K562 (cell line): Measurements from ENCODE around the gene KDM2B. TPM values are rescaled to one million over a fixed set of nuclear protein-coding genes. Genes with fewer than 3 reads are reported as not detected.

Source experiments
- HCFC1 ChIP-seq: IDR thresholded peaks from 2 replicates; pipeline ENCODE4 v1.6.1; 2012; ENCODE audit warnings: low read depth, low read length, improper control_type of control experiment
- ZNF384 ChIP-seq: IDR thresholded peaks from 2 replicates; pipeline ENCODE4 v1.6.1; 2012; ENCODE audit warnings: low read depth, low read length, improper control_type of control experiment
- polyA plus RNA-seq, 8 experiments: library from polyadenylated mRNA; depleted of rRNA in 4 of 8; stranded (reverse) in 5 of 8; unstranded in 3 of 8; fragments of >200 nt; fragmentation: Nextera tagmentation in 2 of 8; fragmentation: Illumina TruSeq in 1 of 8; extraction: Ambion mirVana in 2 of 8; extraction: Trizol in 1 of 8; gene quantifications; 2 replicates each; pipeline versions ENCODE4 v1.2.1 to v1.2.3, GENCODE V29; 2011 to 2014; ENCODE audit warnings: inconsistent platforms in 1 of 8, missing spikeins in 1 of 8
- total RNA-seq, 7 experiments: library from RNA; depleted of rRNA in 6 of 7; stranded (reverse); fragments of >200 nt in 6 of 7; fragmentation: Illumina TruSeq in 2 of 7; extraction: Trizol in 2 of 7; gene quantifications; 2 replicates each; pipeline versions ENCODE4 v1.2.1 to v1.2.3, GENCODE V29; 2011 to 2021; ENCODE audit warnings: low replicate concordance in 1 of 7
- TF ChIP-seq, protein P1 (sequence below): sonication (generic); formaldehyde crosslinking; IDR thresholded peaks from 2 replicates; pipeline ENCODE4 v1.8.0; 2023; ENCODE audit warnings: missing genetic modification reagents, mild to moderate bottlenecking, borderline replicate concordance
- TF ChIP-seq, protein P2 (sequence below): sonication (generic); formaldehyde crosslinking; IDR thresholded peaks from 2 replicates; pipeline ENCODE4 v1.8.0; 2022; ENCODE audit warnings: mild to moderate bottlenecking, low read depth, missing genetic modification reagents
- TF ChIP-seq, protein P3 (sequence below): fragments of 450-650 bp; IDR thresholded peaks from 2 replicates; pipeline ENCODE4 v1.6.1; 2016; ENCODE audit warnings: antibody characterized with exemption
- TF ChIP-seq, protein P4 (sequence below): fragments of 250-450 bp; sonication (Bioruptor Pico); IDR thresholded peaks from 2 replicates; pipeline ENCODE4 v1.5.0; 2021; ENCODE audit warnings: mild to moderate bottlenecking, moderate library complexity
- TF ChIP-seq, protein P5 (sequence below): fragments of 250-450 bp; sonication (Bioruptor Pico); IDR thresholded peaks from 2 replicates; pipeline ENCODE4 v1.4.0; 2020; ENCODE audit warnings: mild to moderate bottlenecking
- TF ChIP-seq, protein P6 (sequence below): fragments of 450-650 bp; IDR thresholded peaks from 2 replicates; pipeline ENCODE4 v1.6.1; 2018; ENCODE audit not compliant: partially characterized antibody

Gene KDM2B
- total and polyA plus RNA-seq, 9 of the 15 experiments (the other 6 are each of a cell fraction or from before 2014, with no cell fraction given), result 7.4 to 50.5 (median 22.5) TPM

DNA sequence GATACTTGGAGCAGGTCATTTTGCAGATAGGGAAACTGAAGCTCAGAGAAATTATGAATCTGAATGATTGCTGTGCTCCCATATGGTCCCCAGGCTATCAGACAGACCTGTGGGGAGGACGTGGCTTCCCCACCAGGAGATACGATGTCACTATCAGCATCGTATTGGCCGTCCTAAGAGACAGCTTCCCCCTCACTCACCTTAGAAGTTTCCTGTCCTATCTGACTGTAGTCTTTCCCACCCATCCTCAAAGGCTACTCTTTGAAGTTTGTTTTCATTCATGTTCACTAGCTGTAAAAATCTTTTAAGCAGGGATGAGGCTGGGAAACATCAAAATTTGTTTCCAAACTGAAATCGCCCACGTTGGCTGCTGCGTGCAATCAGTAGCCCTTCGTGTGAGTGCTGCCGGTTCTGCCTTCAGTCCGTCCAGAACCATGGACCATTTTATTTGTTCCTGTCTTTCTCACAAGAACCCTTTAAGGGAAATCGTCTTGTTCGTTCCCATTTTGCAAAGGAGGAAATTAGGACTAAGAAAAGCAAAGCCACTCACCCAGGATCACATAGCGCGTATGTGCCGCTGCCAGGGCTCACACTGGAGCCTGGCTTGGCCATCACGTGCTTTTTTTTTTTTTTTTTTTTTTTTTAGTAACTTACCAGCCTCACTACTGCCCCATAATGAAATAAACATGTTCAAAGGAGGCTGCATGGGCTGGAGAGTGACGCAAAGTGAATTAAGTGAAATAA is 1.0 kb upstream of the KDM2B start (continued):
- TF ChIP-seq, protein P1, sequence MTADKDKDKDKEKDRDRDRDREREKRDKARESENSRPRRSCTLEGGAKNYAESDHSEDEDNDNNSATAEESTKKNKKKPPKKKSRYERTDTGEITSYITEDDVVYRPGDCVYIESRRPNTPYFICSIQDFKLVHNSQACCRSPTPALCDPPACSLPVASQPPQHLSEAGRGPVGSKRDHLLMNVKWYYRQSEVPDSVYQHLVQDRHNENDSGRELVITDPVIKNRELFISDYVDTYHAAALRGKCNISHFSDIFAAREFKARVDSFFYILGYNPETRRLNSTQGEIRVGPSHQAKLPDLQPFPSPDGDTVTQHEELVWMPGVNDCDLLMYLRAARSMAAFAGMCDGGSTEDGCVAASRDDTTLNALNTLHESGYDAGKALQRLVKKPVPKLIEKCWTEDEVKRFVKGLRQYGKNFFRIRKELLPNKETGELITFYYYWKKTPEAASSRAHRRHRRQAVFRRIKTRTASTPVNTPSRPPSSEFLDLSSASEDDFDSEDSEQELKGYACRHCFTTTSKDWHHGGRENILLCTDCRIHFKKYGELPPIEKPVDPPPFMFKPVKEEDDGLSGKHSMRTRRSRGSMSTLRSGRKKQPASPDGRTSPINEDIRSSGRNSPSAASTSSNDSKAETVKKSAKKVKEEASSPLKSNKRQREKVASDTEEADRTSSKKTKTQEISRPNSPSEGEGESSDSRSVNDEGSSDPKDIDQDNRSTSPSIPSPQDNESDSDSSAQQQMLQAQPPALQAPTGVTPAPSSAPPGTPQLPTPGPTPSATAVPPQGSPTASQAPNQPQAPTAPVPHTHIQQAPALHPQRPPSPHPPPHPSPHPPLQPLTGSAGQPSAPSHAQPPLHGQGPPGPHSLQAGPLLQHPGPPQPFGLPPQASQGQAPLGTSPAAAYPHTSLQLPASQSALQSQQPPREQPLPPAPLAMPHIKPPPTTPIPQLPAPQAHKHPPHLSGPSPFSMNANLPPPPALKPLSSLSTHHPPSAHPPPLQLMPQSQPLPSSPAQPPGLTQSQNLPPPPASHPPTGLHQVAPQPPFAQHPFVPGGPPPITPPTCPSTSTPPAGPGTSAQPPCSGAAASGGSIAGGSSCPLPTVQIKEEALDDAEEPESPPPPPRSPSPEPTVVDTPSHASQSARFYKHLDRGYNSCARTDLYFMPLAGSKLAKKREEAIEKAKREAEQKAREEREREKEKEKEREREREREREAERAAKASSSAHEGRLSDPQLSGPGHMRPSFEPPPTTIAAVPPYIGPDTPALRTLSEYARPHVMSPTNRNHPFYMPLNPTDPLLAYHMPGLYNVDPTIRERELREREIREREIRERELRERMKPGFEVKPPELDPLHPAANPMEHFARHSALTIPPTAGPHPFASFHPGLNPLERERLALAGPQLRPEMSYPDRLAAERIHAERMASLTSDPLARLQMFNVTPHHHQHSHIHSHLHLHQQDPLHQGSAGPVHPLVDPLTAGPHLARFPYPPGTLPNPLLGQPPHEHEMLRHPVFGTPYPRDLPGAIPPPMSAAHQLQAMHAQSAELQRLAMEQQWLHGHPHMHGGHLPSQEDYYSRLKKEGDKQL, result no peak
- TF ChIP-seq, protein P2, sequence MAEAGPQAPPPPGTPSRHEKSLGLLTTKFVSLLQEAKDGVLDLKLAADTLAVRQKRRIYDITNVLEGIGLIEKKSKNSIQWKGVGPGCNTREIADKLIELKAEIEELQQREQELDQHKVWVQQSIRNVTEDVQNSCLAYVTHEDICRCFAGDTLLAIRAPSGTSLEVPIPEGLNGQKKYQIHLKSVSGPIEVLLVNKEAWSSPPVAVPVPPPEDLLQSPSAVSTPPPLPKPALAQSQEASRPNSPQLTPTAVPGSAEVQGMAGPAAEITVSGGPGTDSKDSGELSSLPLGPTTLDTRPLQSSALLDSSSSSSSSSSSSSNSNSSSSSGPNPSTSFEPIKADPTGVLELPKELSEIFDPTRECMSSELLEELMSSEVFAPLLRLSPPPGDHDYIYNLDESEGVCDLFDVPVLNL (CRISPR knock-in tag), result no peak
- TF ChIP-seq HCFC1 (no peak), ZNF384 (peak; percentile 68)
- TF ChIP-seq, protein P3, sequence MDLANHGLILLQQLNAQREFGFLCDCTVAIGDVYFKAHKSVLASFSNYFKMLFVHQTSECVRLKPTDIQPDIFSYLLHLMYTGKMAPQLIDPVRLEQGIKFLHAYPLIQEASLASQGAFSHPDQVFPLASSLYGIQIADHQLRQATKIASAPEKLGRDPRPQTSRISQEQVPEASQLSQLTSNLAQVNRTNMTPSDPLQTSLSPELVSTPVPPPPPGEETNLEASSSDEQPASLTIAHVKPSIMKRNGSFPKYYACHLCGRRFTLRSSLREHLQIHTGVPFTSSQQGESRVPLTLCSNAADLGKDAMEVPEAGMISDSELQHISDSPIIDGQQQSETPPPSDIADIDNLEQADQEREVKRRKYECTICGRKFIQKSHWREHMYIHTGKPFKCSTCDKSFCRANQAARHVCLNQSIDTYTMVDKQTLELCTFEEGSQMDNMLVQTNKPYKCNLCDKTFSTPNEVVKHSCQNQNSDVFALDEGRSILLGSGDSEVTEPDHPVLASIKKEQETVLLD, result 0 out of 2 replicates have a peak, but pooled peaks have one; percentile 13
- TF ChIP-seq, protein P4, sequence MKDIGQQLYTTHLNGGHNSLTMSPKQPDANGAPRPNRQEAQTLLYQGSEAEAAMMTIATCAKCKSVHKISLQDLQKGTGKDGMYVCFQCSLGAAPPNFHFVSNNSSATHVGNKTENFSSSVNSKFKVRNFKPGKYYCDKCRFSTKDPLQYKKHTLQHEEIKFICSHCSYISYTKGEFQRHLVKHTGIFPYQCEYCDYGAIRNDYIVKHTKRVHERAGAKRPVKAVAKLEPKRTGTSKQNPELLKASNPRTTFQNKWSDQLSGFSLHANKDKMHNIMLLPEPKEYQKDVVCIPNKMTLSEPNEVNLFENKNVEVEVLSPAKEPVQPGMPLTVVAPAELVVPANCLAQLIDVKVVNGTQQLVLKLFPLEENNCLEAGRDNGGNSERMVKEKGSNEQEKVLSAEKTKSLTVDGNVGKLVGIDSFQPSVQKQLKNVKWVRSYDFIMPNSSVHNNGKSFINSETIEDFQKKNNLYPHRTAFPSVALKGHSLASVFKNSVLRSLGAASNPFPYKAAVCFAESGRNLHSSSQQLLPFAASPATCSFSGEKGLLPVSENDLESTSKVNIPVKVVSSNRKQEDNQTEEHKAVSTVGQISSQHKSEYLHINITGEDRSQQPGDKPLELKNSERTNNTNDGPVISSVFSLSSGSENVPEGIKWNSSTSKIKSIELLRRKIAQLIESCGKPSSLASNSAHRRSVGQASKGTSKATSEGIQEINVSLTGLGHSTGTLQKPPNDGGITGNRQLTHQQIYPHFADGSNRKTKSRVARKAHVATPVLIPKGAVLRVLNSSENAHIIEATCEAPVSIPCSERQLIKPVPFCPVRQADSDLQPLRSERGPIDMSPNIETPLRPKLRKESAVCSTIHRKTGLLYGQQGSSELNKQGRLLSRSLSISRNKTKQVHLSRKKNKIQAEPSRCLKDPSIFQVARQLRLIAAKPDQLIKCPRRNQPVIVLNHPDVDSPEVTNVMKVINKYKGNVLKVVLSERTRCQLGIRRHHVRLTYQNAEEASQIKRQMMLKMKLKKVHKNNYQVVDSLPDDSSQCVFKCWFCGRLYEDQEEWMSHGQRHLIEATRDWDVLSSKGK (CRISPR knock-in tag), result no peak
- TF ChIP-seq, protein P5, sequence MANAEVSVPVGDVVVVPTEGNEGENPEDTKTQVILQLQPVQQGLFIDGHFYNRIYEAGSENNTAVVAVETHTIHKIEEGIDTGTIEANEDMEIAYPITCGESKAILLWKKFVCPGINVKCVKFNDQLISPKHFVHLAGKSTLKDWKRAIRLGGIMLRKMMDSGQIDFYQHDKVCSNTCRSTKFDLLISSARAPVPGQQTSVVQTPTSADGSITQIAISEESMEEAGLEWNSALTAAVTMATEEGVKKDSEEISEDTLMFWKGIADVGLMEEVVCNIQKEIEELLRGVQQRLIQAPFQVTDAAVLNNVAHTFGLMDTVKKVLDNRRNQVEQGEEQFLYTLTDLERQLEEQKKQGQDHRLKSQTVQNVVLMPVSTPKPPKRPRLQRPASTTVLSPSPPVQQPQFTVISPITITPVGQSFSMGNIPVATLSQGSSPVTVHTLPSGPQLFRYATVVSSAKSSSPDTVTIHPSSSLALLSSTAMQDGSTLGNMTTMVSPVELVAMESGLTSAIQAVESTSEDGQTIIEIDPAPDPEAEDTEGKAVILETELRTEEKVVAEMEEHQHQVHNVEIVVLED (CRISPR knock-in tag), result no peak
- TF ChIP-seq, protein P6, sequence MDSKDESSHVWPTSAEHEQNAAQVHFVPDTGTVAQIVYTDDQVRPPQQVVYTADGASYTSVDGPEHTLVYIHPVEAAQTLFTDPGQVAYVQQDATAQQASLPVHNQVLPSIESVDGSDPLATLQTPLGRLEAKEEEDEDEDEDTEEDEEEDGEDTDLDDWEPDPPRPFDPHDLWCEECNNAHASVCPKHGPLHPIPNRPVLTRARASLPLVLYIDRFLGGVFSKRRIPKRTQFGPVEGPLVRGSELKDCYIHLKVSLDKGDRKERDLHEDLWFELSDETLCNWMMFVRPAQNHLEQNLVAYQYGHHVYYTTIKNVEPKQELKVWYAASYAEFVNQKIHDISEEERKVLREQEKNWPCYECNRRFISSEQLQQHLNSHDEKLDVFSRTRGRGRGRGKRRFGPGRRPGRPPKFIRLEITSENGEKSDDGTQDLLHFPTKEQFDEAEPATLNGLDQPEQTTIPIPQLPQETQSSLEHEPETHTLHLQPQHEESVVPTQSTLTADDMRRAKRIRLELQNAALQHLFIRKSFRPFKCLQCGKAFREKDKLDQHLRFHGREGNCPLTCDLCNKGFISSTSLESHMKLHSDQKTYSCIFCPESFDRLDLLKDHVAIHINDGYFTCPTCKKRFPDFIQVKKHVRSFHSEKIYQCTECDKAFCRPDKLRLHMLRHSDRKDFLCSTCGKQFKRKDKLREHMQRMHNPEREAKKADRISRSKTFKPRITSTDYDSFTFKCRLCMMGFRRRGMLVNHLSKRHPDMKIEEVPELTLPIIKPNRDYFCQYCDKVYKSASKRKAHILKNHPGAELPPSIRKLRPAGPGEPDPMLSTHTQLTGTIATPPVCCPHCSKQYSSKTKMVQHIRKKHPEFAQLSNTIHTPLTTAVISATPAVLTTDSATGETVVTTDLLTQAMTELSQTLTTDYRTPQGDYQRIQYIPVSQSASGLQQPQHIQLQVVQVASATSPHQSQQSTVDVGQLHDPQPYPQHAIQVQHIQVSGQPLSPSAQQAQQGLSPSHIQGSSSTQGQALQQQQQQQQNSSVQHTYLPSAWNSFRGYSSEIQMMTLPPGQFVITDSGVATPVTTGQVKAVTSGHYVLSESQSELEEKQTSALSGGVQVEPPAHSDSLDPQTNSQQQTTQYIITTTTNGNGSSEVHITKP, result peak; percentile 26
